Endothelial cell (in vitro differentiated cells): ENCODE results near the gene ASIC3. TPM values are rescaled to one million over a fixed set of nuclear protein-coding genes. Genes with fewer than 3 reads are reported as not detected.

Source experiments
- DNase-seq: peaks from one replicate; pipeline ENCODE4 v3.0.0; 2021; ENCODE audit warnings: low spot score
- H3K27ac Mint-ChIP-seq: one replicate; pipeline ENCODE4 v1.8.0; 2021; ENCODE audit warnings: mixed read lengths, inconsistent platforms; ENCODE audit not compliant: unreplicated experiment
- H3K27me3 Mint-ChIP-seq: one replicate; pipeline ENCODE4 v1.8.0; 2021; ENCODE audit warnings: mild to moderate bottlenecking, moderate library complexity, mixed read lengths, inconsistent platforms; ENCODE audit not compliant: unreplicated experiment
- H3K36me3 Mint-ChIP-seq: one replicate; pipeline ENCODE4 v1.8.0; 2021; ENCODE audit warnings: mild to moderate bottlenecking, low read depth, mixed read lengths, inconsistent platforms; ENCODE audit not compliant: unreplicated experiment
- H3K4me1 Mint-ChIP-seq: one replicate; pipeline ENCODE4 v1.8.0; 2021; ENCODE audit warnings: mild to moderate bottlenecking, mixed read lengths, inconsistent platforms; ENCODE audit not compliant: unreplicated experiment
- H3K4me3 Mint-ChIP-seq: one replicate; pipeline ENCODE4 v1.8.0; 2021; ENCODE audit warnings: mild to moderate bottlenecking, mixed read lengths, inconsistent platforms; ENCODE audit not compliant: unreplicated experiment
- H3K9me3 Mint-ChIP-seq: one replicate; pipeline ENCODE4 v1.8.0; 2021; ENCODE audit warnings: mixed read lengths, inconsistent platforms; ENCODE audit not compliant: unreplicated experiment
- total RNA-seq: library from RNA; stranded (reverse); fragmentation: NEBNext Ultra II Directional; extraction: Animal tissue kit (Norgen Biotek cat#: 25700); gene quantifications from one replicate; pipeline ENCODE4 v1.2.1, GENCODE V29; 2021; ENCODE audit not compliant: unreplicated experiment
- TF ChIP-seq, protein P1 (sequence below): fragments of 200-600 bp; sonication (generic); IDR thresholded peaks from one replicate; pipeline ENCODE4 v1.5.0; 2021; ENCODE audit warnings: antibody characterized with exemption; ENCODE audit not compliant: unreplicated experiment

The ASIC3 gene
- total RNA-seq, 1 donor from 2014 or later: 3.4 TPM

DNA sequence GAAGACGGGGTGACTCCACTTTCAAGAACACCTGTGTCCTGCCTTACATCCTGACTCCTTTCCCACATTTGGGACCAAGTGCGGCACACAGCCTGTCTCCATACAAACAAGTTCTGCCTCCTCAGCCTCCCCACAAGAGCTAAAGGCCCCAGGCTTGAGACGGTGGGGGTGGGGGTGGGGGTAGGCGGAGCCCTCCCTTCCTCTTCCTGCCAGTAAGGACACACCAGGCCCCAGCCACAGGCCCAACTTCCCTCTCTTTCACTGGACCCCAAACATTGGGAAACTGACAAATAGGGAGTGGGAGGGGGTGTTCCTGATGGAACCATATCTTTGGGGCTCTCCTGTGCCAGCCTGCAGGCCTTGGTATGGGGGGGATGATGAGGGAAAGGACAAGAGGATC, 4.8 kb downstream of the ASIC3 start:
- Mint-ChIP-seq H3K36me3 (peaks cover 11% of the 10 kb centered on the region), H3K27ac (no peak overlapping the region), H3K4me1 (peaks cover 31% of the 10 kb centered on the region), H3K9me3 (no peaks in the 10 kb centered on the region), H3K4me3 (no peak overlapping the region), H3K27me3 (peaks cover 30% of the 10 kb centered on the region)
- TF ChIP-seq, protein P1, sequence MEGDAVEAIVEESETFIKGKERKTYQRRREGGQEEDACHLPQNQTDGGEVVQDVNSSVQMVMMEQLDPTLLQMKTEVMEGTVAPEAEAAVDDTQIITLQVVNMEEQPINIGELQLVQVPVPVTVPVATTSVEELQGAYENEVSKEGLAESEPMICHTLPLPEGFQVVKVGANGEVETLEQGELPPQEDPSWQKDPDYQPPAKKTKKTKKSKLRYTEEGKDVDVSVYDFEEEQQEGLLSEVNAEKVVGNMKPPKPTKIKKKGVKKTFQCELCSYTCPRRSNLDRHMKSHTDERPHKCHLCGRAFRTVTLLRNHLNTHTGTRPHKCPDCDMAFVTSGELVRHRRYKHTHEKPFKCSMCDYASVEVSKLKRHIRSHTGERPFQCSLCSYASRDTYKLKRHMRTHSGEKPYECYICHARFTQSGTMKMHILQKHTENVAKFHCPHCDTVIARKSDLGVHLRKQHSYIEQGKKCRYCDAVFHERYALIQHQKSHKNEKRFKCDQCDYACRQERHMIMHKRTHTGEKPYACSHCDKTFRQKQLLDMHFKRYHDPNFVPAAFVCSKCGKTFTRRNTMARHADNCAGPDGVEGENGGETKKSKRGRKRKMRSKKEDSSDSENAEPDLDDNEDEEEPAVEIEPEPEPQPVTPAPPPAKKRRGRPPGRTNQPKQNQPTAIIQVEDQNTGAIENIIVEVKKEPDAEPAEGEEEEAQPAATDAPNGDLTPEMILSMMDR: no peak
- DNase-seq: no peak

DNA sequence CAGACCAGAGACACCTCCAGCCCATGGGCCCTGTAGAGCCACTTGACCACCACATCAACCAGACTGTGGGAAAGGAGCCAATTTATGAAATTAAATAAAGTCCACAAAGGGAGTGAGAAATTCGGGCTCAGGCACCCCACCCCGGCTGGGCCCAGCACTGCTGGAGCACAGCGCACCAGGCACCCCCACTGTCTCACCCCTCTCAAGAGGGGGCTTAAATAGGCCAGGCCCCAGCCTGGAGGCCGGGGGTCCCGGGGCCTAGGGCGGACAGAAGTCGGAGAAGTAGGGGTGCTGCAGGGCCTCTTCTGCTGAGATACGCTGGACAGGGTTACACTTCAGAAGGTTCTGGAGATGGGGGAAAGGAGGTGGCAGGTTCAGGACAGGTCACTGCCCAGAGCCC, 5.4 kb downstream of the ASIC3 start:
- H3K27ac Mint-ChIP-seq: no peak overlapping the region
- DNase-seq: no peak
- H3K9me3 Mint-ChIP-seq: no peaks in the 10 kb centered on the region
- TF ChIP-seq, protein P1: no peak
- H3K36me3 Mint-ChIP-seq: peaks cover 11% of the 10 kb centered on the region
- H3K27me3 Mint-ChIP-seq: peaks cover 30% of the 10 kb centered on the region
- H3K4me3 Mint-ChIP-seq: no peak overlapping the region
- peaks cover 35% of the 10 kb centered on the region for H3K4me1 Mint-ChIP-seq

DNA sequence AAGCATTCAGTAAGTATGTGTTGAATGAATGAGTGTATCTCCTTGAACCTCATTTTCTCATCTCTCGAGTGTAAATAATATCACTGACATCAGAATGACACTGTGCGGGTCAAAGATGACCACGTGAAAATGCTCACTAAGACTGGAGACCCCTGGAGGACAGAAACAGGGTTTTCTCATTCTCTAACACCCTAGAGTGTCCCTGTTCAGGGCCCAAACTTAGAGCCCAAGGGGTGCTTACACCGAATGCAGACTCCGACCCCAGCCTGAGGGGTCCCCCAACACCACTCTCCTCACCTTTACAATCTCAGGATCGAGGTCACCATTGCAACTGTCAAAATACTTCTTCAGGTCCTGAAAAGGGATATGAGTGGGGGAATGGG, 7.9 kb downstream of the ASIC3 start:
- Mint-ChIP-seq H3K27ac (no peak overlapping the region), H3K27me3 (peaks cover 18% of the 10 kb centered on the region), H3K4me1 (peaks cover 35% of the 10 kb centered on the region), H3K9me3 (no peaks in the 10 kb centered on the region), H3K4me3 (peak overlapping the region; percentile 96), H3K36me3 (peaks cover 11% of the 10 kb centered on the region)
- no peak for DNase-seq
- TF ChIP-seq, protein P1: no peak

DNA sequence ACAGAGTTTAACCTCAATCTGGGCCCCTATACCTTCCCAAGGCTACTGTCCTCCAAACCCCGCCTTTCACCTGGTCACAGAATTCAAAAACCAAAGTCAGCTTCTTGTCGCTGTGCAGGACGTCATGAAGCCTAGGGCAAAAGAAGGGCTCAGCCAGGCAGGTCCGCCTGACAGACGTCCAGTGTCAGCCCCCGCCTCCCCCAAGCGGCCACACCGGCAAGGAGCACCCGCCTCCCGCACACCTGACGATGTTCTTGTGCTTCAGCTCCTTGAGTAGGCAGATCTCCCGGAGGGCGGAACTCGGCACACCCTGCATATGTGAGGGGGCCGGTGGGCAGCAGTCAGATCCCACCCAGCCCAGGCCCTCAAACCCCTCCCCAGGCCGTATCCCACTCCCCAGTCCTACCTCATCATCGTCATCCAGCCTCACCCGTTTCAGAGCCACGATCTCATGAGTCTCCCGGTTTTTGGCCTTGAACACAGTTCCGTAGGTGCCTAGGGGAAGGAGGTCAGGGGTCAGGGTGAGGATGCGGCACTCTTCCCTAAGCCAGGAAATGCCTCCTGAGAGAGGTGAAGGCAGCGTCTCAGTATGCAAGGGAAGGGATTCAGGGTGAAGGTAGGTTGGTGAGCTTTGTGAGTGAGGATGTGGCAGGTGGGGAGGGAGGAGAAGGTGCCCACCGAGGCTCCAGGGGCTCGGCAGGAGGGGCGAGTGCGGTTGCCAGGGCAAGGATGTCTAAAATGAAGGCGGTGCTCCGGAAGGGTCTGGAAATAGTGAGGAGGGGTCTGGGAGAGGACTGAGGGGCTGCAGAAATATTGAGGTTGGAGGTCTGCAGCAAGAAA, 8.6 kb downstream of the ASIC3 start:
- Mint-ChIP-seq H3K36me3 (peaks cover 11% of the 10 kb centered on the region), H3K27ac (peak overlapping the region; percentile 88), H3K27me3 (peaks cover 23% of the 10 kb centered on the region), H3K9me3 (no peaks in the 10 kb centered on the region), H3K4me1 (peaks cover 41% of the 10 kb centered on the region), H3K4me3 (peak overlapping the region; percentile 96)
- TF ChIP-seq, protein P1: no peak
- no peak for DNase-seq

DNA sequence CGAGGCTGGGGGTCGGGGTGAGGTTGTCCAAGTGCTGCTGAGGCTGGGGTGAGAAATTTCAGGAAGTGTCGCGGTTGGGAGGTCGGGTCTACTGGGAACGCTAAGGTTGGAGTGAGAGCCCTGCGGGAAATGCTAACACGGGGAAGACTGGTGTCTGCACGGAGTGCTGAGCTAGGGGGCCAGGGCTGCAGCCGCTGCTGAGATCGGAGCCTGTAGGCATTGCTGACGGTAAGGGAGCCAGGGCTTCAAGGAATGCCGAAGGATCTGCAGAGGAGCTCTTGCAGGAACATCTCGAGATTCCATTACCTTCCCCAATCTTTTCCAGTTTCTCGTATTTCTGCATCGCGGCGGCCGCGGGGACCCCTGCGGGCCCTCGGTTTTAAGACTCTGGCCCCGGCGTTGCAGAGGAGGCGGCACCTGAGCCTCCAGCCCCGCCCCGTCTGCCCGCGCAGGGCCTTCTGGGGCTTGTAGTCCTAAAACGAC, 9.2 kb downstream of the ASIC3 start, which contains the start of gene CDK5:
TSS of gene CDK5 (minus strand) at position 392 of the 483 bp plus-strand sequence. CDS start at position 343, 49 bp downstream.
- Mint-ChIP-seq H3K4me3 (peak within 1 kb of the TSS; percentile 96), H3K9me3 (no peaks in the 10 kb centered on the region), H3K4me1 (peaks cover 42% of the 10 kb centered on the region), H3K27me3 (peaks cover 23% of the 10 kb centered on the region), H3K27ac (peak within 1 kb of the TSS; percentile 89), H3K36me3 (peaks cover 9% of the 10 kb centered on the region)
- DNase-seq: no peak
- TF ChIP-seq, protein P1: no peak
